Suprapubic skin (tissue), 4 donors: ENCODE results near the gene TAP2.

Source experiments
- CTCF ChIP-seq, 2 donors: fragments of 200-600 bp in 1 of 2; fragments of 450-650 bp in 1 of 2; sonication (generic) in 1 of 2; IDR thresholded peaks; one replicate each; pipeline ENCODE4 v1.5.1; 2016 to 2019; ENCODE audit warnings: antibody characterized with exemption in 2 of 2, mild to moderate bottlenecking in 1 of 2, moderate library complexity in 1 of 2
- EP300 ChIP-seq: sonication (generic); formaldehyde crosslinking; IDR thresholded peaks from one replicate; pipeline ENCODE4 v1.6.1; 2017; ENCODE audit warnings: antibody characterized with exemption
- POLR2A ChIP-seq, 2 donors: fragments of 450-650 bp; IDR thresholded peaks; one replicate each; pipeline ENCODE4 v1.6.1; 2017; ENCODE audit warnings: antibody characterized with exemption in 2 of 2, mild to moderate bottlenecking in 2 of 2, moderate library complexity in 2 of 2
- POLR2AphosphoS5 ChIP-seq, 3 donors: sonication (generic); formaldehyde crosslinking; IDR thresholded peaks; one replicate each; pipeline ENCODE4 v1.6.1; 2017; ENCODE audit warnings: antibody characterized with exemption in 3 of 3

GRCh38 chr6:32818867-32819266, 19.7 kb downstream of the TAP2 start:
- TF ChIP-seq POLR2A (IDR thresholded peaks at IDR 0.05) = no peak
- no peak for TF ChIP-seq CTCF (IDR thresholded peaks at IDR 0.05)
- TF ChIP-seq POLR2AphosphoS5 (IDR thresholded peaks at IDR 0.05) = no peak
- TF ChIP-seq EP300 = no peak
